ENCODE results near the gene MYO1D. TPM values are rescaled to one million over a fixed set of nuclear protein-coding genes. Genes with fewer than 3 reads are reported as not detected.

The MYO1D gene
- total RNA-seq, 1 experiment from 2014 or later, result 206 TPM

GRCh38 chr17:32693194-32693897 lies 183.6 kb downstream of the MYO1D start:
- ChIA-PET POLR2A (no interaction called here), CTCF (no interaction called here)
- no peaks in the 10 kb centered on the region; the same call in 1 of the 2 replicates for H3K36me3 ChIP-seq (ENCODE audit: control insufficient read depth, insufficient read depth, low read length)
- intact Hi-C loops (cut with micrococcal nuclease; ENCODE audit: unreplicated experiment), result no loop called here
- H3K4me1 Mint-ChIP-seq (ENCODE audit: low read depth, unreplicated experiment), result no peaks in the 10 kb centered on the region
- no peaks in the 10 kb centered on the region for H3K27me3 Mint-ChIP-seq (ENCODE audit: insufficient read depth, unreplicated experiment)
- peaks cover 17% of the 10 kb centered on the region for H3K9me3 Mint-ChIP-seq (ENCODE audit: unreplicated experiment)
- H3K4me3 ChIP-seq (ENCODE audit: low read depth, low read length), result no peak overlapping the region
- H3K36me3 Mint-ChIP-seq (ENCODE audit: insufficient read depth, unreplicated experiment), result peaks cover 71% of the 10 kb centered on the region
- H3K27ac Mint-ChIP-seq (ENCODE audit: unreplicated experiment), result no peak overlapping the region
- no TSS peak for BruUV-seq (replicated peaks)
- no peak for TF ChIP-seq CTCF (IDR thresholded peaks at IDR 0.05; ENCODE audit: insufficient read depth in 1 of 2, low read depth in 1 of 2, low read length in 1 of 2, severe bottlenecking in 1 of 2, unreplicated experiment in 1 of 2)
- no peaks in the 10 kb centered on the region for H3K27me3 ChIP-seq (replicated peaks; ENCODE audit: control insufficient read depth, insufficient read depth, low read length)
- no peak for DNase-seq
- H3K9me3 ChIP-seq, result peaks cover 4% of the 10 kb centered on the region; the same call in 1 of the 2 replicates
- no peak overlapping the region for H3K4me3 Mint-ChIP-seq (ENCODE audit: unreplicated experiment)
- H3K4me1 ChIP-seq, result no peaks in the 10 kb centered on the region

- no peaks in the 10 kb centered on the region for H3K4me1 Mint-ChIP-seq (ENCODE audit: low read depth, unreplicated experiment)
- no peak overlapping the region for H3K4me3 Mint-ChIP-seq (ENCODE audit: unreplicated experiment)
- no TSS peak for BruUV-seq (replicated peaks)
- intact Hi-C loops (cut with micrococcal nuclease; ENCODE audit: unreplicated experiment), result no loop called here
- peaks cover 17% of the 10 kb centered on the region for H3K9me3 Mint-ChIP-seq (ENCODE audit: unreplicated experiment)
- no peaks in the 10 kb centered on the region for H3K27me3 Mint-ChIP-seq (ENCODE audit: insufficient read depth, unreplicated experiment)
- ChIA-PET POLR2A (no interaction called here), CTCF (no interaction called here)
- no peak for TF ChIP-seq CTCF (IDR thresholded peaks at IDR 0.05; ENCODE audit: insufficient read depth in 1 of 2, low read depth in 1 of 2, low read length in 1 of 2, severe bottlenecking in 1 of 2, unreplicated experiment in 1 of 2)
- H3K27ac Mint-ChIP-seq (ENCODE audit: unreplicated experiment), result no peak overlapping the region
- Histone ChIP-seq H3K9me3 (peaks cover 4% of the 10 kb centered on the region; the same call in 1 of the 2 replicates), H3K27me3 (replicated peaks; ENCODE audit: control insufficient read depth, insufficient read depth, low read length) (no peaks in the 10 kb centered on the region), H3K36me3 (ENCODE audit: control insufficient read depth, insufficient read depth, low read length) (no peaks in the 10 kb centered on the region; the same call in 1 of the 2 replicates), H3K4me1 (no peaks in the 10 kb centered on the region), H3K4me3 (ENCODE audit: low read depth, low read length) (no peak overlapping the region)
- no peak for DNase-seq
- H3K36me3 Mint-ChIP-seq (ENCODE audit: insufficient read depth, unreplicated experiment), result peaks cover 74% of the 10 kb centered on the region
Measured at GRCh38 chr17:32692179-32692578, 184.7 kb downstream of the MYO1D start.

GRCh38 chr17:32689348-32689747 lies 187.6 kb downstream of the MYO1D start:
- Mint-ChIP-seq H3K4me3 (ENCODE audit: unreplicated experiment) (no peak overlapping the region), H3K9me3 (ENCODE audit: unreplicated experiment) (peaks cover 2% of the 10 kb centered on the region), H3K4me1 (ENCODE audit: low read depth, unreplicated experiment) (no peaks in the 10 kb centered on the region), H3K27ac (ENCODE audit: unreplicated experiment) (no peak overlapping the region), H3K36me3 (ENCODE audit: insufficient read depth, unreplicated experiment) (peaks cover 75% of the 10 kb centered on the region), H3K27me3 (ENCODE audit: insufficient read depth, unreplicated experiment) (no peaks in the 10 kb centered on the region)
- CTCF ChIA-PET, result no interaction called here
- H3K4me3 ChIP-seq (ENCODE audit: low read depth, low read length), result no peak overlapping the region
- intact Hi-C loops (cut with micrococcal nuclease; ENCODE audit: unreplicated experiment), result no loop called here
- no peaks in the 10 kb centered on the region; the same call in 1 of the 2 replicates for H3K36me3 ChIP-seq (ENCODE audit: control insufficient read depth, insufficient read depth, low read length)
- H3K9me3 ChIP-seq, result no peaks in the 10 kb centered on the region; the same call in 1 of the 2 replicates
- no TSS peak for BruUV-seq (replicated peaks)
- no peaks in the 10 kb centered on the region for H3K27me3 ChIP-seq (replicated peaks; ENCODE audit: control insufficient read depth, insufficient read depth, low read length)
- H3K4me1 ChIP-seq, result no peaks in the 10 kb centered on the region
- DNase-seq, result no peak
- no peak for TF ChIP-seq CTCF (IDR thresholded peaks at IDR 0.05; ENCODE audit: insufficient read depth in 1 of 2, low read depth in 1 of 2, low read length in 1 of 2, severe bottlenecking in 1 of 2, unreplicated experiment in 1 of 2)
- POLR2A ChIA-PET, result no interaction called here
